HG03558 (cell line): ENCODE results near the gene HAND1.

ENCODE experiments used
- ATAC-seq: cut with Tn5 transposase; IDR thresholded peaks from one replicate; pipeline ENCODE4 v1.9.1; 2021; ENCODE audit warnings: moderate number of reproducible peaks; ENCODE audit not compliant: unreplicated experiment; ENCODE audit errors: extremely low read depth

HAND1 gene

GRCh38 chr5:154428208-154428607, 49.8 kb downstream of the HAND1 start:
- ATAC-seq = no peak
